ENCODE data around the gene LRRC3C.

DNA sequence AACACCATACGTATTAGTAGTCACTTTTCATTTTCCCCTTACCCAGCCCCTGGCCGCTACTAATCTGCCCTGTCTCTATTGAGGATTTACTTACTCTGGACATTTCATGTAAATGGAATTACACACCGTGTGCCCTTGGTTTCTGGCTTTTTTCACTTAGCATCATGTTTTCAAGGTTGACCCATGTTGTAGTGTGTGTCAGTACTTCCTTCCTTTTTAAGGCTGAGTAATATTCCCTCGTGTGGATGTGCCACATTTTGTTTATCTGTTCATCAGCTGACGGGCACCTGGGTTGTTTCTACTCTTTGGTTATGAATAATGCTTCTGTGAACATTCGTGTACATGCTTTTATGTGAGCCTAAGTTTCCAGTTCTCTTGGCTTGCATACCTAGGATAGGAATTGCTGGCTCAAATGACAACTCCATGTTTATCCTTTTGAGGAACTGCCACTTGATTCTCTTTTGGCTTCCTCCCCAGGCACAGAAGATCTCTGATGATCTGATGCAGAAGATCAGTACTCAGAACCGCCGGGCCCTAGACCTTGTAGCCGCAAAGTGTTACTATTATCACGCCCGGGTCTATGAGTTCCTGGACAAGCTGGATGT lies 60.8 kb downstream of the LRRC3C start:
- TF ChIP-seq RARB (CRISPR knock-in tag; IDR thresholded peaks at IDR 0.05) (no peak), PPARA (CRISPR knock-in tag; IDR thresholded peaks at IDR 0.05; ENCODE audit: borderline replicate concordance) (no peak), OSR1 (CRISPR knock-in tag; IDR thresholded peaks at IDR 0.05) (no peak), TCF4 (CRISPR knock-in tag; IDR thresholded peaks at IDR 0.05; ENCODE audit: borderline replicate concordance) (no peak), ZFP3 (CRISPR knock-in tag; IDR thresholded peaks at IDR 0.05) (no peak), CSDC2 (CRISPR knock-in tag; IDR thresholded peaks at IDR 0.05) (no peak), BACH2 (CRISPR knock-in tag; IDR thresholded peaks at IDR 0.05; ENCODE audit: borderline replicate concordance) (no peak)
- TF ChIP-seq, protein P1, sequence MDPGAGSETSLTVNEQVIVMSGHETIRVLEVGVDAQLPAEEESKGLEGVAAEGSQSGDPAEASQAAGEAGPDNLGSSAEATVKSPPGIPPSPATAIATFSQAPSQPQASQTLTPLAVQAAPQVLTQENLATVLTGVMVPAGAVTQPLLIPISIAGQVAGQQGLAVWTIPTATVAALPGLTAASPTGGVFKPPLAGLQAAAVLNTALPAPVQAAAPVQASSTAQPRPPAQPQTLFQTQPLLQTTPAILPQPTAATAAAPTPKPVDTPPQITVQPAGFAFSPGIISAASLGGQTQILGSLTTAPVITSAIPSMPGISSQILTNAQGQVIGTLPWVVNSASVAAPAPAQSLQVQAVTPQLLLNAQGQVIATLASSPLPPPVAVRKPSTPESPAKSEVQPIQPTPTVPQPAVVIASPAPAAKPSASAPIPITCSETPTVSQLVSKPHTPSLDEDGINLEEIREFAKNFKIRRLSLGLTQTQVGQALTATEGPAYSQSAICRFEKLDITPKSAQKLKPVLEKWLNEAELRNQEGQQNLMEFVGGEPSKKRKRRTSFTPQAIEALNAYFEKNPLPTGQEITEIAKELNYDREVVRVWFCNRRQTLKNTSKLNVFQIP (CRISPR knock-in tag; IDR thresholded peaks at IDR 0.05; ENCODE audit: borderline replicate concordance, low read depth), result no peak
- TF ChIP-seq, protein P2, sequence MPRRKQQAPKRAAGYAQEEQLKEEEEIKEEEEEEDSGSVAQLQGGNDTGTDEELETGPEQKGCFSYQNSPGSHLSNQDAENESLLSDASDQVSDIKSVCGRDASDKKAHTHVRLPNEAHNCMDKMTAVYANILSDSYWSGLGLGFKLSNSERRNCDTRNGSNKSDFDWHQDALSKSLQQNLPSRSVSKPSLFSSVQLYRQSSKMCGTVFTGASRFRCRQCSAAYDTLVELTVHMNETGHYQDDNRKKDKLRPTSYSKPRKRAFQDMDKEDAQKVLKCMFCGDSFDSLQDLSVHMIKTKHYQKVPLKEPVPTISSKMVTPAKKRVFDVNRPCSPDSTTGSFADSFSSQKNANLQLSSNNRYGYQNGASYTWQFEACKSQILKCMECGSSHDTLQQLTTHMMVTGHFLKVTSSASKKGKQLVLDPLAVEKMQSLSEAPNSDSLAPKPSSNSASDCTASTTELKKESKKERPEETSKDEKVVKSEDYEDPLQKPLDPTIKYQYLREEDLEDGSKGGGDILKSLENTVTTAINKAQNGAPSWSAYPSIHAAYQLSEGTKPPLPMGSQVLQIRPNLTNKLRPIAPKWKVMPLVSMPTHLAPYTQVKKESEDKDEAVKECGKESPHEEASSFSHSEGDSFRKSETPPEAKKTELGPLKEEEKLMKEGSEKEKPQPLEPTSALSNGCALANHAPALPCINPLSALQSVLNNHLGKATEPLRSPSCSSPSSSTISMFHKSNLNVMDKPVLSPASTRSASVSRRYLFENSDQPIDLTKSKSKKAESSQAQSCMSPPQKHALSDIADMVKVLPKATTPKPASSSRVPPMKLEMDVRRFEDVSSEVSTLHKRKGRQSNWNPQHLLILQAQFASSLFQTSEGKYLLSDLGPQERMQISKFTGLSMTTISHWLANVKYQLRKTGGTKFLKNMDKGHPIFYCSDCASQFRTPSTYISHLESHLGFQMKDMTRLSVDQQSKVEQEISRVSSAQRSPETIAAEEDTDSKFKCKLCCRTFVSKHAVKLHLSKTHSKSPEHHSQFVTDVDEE (CRISPR knock-in tag; IDR thresholded peaks at IDR 0.05), result no peak
- TF ChIP-seq, protein P3, sequence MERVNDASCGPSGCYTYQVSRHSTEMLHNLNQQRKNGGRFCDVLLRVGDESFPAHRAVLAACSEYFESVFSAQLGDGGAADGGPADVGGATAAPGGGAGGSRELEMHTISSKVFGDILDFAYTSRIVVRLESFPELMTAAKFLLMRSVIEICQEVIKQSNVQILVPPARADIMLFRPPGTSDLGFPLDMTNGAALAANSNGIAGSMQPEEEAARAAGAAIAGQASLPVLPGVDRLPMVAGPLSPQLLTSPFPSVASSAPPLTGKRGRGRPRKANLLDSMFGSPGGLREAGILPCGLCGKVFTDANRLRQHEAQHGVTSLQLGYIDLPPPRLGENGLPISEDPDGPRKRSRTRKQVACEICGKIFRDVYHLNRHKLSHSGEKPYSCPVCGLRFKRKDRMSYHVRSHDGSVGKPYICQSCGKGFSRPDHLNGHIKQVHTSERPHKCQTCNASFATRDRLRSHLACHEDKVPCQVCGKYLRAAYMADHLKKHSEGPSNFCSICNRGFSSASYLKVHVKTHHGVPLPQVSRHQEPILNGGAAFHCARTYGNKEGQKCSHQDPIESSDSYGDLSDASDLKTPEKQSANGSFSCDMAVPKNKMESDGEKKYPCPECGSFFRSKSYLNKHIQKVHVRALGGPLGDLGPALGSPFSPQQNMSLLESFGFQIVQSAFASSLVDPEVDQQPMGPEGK (CRISPR knock-in tag; IDR thresholded peaks at IDR 0.05; ENCODE audit: borderline replicate concordance), result no peak
- TF ChIP-seq, protein P4, sequence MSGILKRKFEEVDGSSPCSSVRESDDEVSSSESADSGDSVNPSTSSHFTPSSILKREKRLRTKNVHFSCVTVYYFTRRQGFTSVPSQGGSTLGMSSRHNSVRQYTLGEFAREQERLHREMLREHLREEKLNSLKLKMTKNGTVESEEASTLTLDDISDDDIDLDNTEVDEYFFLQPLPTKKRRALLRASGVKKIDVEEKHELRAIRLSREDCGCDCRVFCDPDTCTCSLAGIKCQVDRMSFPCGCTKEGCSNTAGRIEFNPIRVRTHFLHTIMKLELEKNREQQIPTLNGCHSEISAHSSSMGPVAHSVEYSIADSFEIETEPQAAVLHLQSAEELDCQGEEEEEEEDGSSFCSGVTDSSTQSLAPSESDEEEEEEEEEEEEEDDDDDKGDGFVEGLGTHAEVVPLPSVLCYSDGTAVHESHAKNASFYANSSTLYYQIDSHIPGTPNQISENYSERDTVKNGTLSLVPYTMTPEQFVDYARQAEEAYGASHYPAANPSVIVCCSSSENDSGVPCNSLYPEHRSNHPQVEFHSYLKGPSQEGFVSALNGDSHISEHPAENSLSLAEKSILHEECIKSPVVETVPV (CRISPR knock-in tag; IDR thresholded peaks at IDR 0.05), result no peak
- TF ChIP-seq, protein P5, sequence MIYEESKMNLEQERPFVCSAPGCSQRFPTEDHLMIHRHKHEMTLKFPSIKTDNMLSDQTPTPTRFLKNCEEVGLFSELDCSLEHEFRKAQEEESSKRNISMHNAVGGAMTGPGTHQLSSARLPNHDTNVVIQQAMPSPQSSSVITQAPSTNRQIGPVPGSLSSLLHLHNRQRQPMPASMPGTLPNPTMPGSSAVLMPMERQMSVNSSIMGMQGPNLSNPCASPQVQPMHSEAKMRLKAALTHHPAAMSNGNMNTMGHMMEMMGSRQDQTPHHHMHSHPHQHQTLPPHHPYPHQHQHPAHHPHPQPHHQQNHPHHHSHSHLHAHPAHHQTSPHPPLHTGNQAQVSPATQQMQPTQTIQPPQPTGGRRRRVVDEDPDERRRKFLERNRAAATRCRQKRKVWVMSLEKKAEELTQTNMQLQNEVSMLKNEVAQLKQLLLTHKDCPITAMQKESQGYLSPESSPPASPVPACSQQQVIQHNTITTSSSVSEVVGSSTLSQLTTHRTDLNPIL (CRISPR knock-in tag; IDR thresholded peaks at IDR 0.05; ENCODE audit: low read depth), result no peak
